ENCODE data around the gene CA4.

The CA4 gene

DNA sequence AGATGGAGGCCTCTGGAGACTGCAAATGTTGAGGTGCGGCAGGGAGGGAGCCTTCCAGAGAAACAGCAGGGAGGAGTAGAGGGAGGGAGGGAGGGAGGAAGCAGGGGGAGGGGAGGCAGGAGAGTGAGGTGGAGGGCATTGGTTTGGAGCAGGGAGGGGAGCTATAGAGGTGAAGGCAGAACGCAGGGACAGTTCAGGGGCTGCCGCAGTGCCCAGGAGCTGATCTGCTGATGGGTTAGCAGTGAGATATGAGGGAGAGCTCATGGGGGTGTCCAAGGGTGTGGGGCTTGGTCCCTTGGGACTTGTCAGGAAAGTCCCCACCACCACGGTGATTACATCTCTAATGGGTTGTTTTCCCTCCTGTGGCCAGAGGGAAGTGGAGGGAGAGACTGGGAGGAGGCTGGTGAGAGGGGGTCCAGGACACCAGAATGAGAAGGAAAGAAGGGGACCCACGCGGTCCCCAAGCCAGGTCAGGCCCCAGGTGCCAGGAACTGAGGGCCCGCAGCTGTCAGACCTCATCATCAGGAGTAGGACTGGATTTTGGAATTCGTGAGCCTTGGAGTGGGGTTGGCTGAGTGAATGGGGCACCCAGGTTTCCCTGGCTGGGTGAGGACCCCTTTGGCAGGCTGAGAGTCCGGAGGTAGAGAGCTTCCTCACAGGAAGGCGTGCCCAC lies 11.2 kb downstream of the CA4 start:
- no peak overlapping the region for H3K4ac ChIP-seq (ENCODE audit: low read depth in 1 of 2, low read length in 2 of 2)
- H3K4me1 ChIP-seq (ENCODE audit: control insufficient read depth, insufficient read depth, low read depth, low read length) = peaks cover 10% of the 10 kb centered on the region
- no peak overlapping the region for H3K9ac ChIP-seq (ENCODE audit: low read length)
- H3K4me2 ChIP-seq (ENCODE audit: low read length, poor library complexity, severe bottlenecking) = no peak overlapping the region
- no peak for DNase-seq
- no peak overlapping the region for H3K18ac ChIP-seq (ENCODE audit: low read depth in 1 of 2, low read length in 2 of 2)
- no peak overlapping the region for H2BK120ac ChIP-seq (ENCODE audit: low read depth, low read length)
- peaks cover 51 to 68% of the 10 kb centered on the region in 2 experiments for H3K27me3 ChIP-seq (ENCODE audit: control insufficient read depth in 1 of 2, insufficient read depth in 1 of 2, low read length in 2 of 2)
- H3K9me3 ChIP-seq (ENCODE audit: control insufficient read depth, low read length) = no peaks in the 10 kb centered on the region
- H3K14ac ChIP-seq (ENCODE audit: low read length in 2 of 2) = no peak overlapping the region
- H3K36me3 ChIP-seq (ENCODE audit: control insufficient read depth in 1 of 2, insufficient read depth in 2 of 2, low read depth in 1 of 2, low read length in 2 of 2) = no peaks in the 10 kb centered on the region
- WGBS = 58% methylated on average over 10 of the region's 10 CpGs
- H2BK12ac ChIP-seq (ENCODE audit: low read length in 2 of 2) = no peak overlapping the region
- H3K79me1 ChIP-seq (replicated peaks; ENCODE audit: low read length, poor library complexity, severe bottlenecking) = no peaks in the 10 kb centered on the region
- no peak overlapping the region for H3K27ac ChIP-seq (ENCODE audit: low read length, poor library complexity, severe bottlenecking)
- no peak overlapping the region for H2AFZ ChIP-seq (ENCODE audit: low read depth, low read length)
- no peak overlapping the region for H2AK5ac ChIP-seq (ENCODE audit: low read length, severe bottlenecking)
- no peak overlapping the region for H4K8ac ChIP-seq (ENCODE audit: low read length)
- no peak overlapping the region for H3K4me3 ChIP-seq (ENCODE audit: insufficient read depth in 1 of 2, low read depth in 1 of 2, low read length in 2 of 2)
- no peak overlapping the region for H3K23ac ChIP-seq (ENCODE audit: low read length in 2 of 2)
- peak overlapping the region; percentile 34 for H2BK15ac ChIP-seq (ENCODE audit: low read depth, poor library complexity, severe bottlenecking)
- no peak overlapping the region for H2BK5ac ChIP-seq (ENCODE audit: low read depth, low read length, poor library complexity, severe bottlenecking)
- H4K91ac ChIP-seq (ENCODE audit: low read length) = no peak overlapping the region

GRCh38 chr17:60161598-60162330 lies 12.0 kb downstream of the CA4 start:
- Histone ChIP-seq H3K23ac (ENCODE audit: low read length in 2 of 2) (no peak overlapping the region), H3K27me3 (ENCODE audit: control insufficient read depth in 1 of 2, insufficient read depth in 1 of 2, low read length in 2 of 2) (peaks cover 43 to 70% of the 10 kb centered on the region in 2 experiments), H3K9me3 (ENCODE audit: control insufficient read depth, low read length) (no peaks in the 10 kb centered on the region), H2BK12ac (ENCODE audit: low read length in 2 of 2) (no peak overlapping the region), H2AK5ac (ENCODE audit: low read length, severe bottlenecking) (no peak overlapping the region), H4K91ac (ENCODE audit: low read length) (no peak overlapping the region), H2BK120ac (ENCODE audit: low read depth, low read length) (no peak overlapping the region), H4K8ac (ENCODE audit: low read length) (no peak overlapping the region), H2AFZ (ENCODE audit: low read depth, low read length) (no peak overlapping the region), H3K4ac (ENCODE audit: low read depth in 1 of 2, low read length in 2 of 2) (no peak overlapping the region), H2BK5ac (ENCODE audit: low read depth, low read length, poor library complexity, severe bottlenecking) (no peak overlapping the region), H3K4me3 (ENCODE audit: insufficient read depth in 1 of 2, low read depth in 1 of 2, low read length in 2 of 2) (no peak overlapping the region), H2BK15ac (ENCODE audit: low read depth, poor library complexity, severe bottlenecking) (peak overlapping the region; percentile 17), H3K36me3 (ENCODE audit: control insufficient read depth in 1 of 2, insufficient read depth in 2 of 2, low read depth in 1 of 2, low read length in 2 of 2) (no peaks in the 10 kb centered on the region), H3K79me1 (replicated peaks; ENCODE audit: low read length, poor library complexity, severe bottlenecking) (no peaks in the 10 kb centered on the region), H3K14ac (ENCODE audit: low read length in 2 of 2) (no peak overlapping the region), H3K27ac (ENCODE audit: low read length, poor library complexity, severe bottlenecking) (no peak overlapping the region), H3K9ac (ENCODE audit: low read length) (no peak overlapping the region), H3K18ac (ENCODE audit: low read depth in 1 of 2, low read length in 2 of 2) (peak overlapping the region in 1 of 2 experiments; percentile 32), H3K4me1 (ENCODE audit: control insufficient read depth, insufficient read depth, low read depth, low read length) (peaks cover 12% of the 10 kb centered on the region), H3K4me2 (ENCODE audit: low read length, poor library complexity, severe bottlenecking) (no peak overlapping the region)
- DNase-seq = no peak
- WGBS = 52% methylated on average over 15 of the region's 17 CpGs

DNA sequence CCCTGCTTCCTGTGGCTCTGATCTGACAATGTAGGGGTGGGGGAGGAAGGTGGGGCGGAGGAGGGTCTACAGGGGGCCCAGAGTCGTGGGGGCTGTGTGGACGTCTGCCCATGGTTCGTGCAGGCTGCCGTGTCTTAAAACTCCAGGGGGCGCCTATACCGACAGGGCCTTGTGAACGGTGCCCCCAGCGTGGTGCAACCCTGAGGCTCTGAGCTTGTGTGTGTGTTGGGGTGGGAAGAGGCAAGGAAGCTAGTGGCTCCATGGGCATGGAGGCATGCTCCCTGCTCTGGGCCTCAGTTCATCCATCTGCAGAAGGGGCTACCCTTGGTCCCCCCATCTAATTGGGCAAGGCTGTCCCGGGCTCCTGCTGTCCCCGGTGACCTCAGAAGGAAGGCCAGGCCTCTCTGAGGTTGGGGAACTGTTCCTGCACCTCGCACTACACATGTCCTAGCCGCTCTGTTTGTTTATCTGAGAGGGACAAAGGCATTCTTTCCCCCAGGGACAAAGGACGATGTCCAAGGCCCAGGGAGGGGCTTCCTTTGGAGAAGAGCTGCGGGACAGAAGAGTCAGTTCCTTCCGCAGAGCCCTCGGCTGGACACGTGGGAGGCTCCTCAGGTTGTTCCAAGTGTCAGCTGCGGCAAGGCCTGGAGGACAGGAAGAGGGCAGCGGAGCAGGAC lies 13.5 kb downstream of the CA4 start:
- H3K14ac ChIP-seq (ENCODE audit: low read length in 2 of 2) = no peak overlapping the region
- H3K23ac ChIP-seq (ENCODE audit: low read length in 2 of 2) = no peak overlapping the region
- peaks cover 33 to 66% of the 10 kb centered on the region in 2 experiments for H3K27me3 ChIP-seq (ENCODE audit: control insufficient read depth in 1 of 2, insufficient read depth in 1 of 2, low read length in 2 of 2)
- H3K4me2 ChIP-seq (ENCODE audit: low read length, poor library complexity, severe bottlenecking) = no peak overlapping the region
- H3K27ac ChIP-seq (ENCODE audit: low read length, poor library complexity, severe bottlenecking) = no peak overlapping the region
- no peak overlapping the region for H3K4ac ChIP-seq (ENCODE audit: low read depth in 1 of 2, low read length in 2 of 2)
- no peak overlapping the region for H2BK15ac ChIP-seq (ENCODE audit: low read depth, poor library complexity, severe bottlenecking)
- H3K9me3 ChIP-seq (ENCODE audit: control insufficient read depth, low read length) = no peaks in the 10 kb centered on the region
- H2AFZ ChIP-seq (ENCODE audit: low read depth, low read length) = no peak overlapping the region
- no peak overlapping the region for H2AK5ac ChIP-seq (ENCODE audit: low read length, severe bottlenecking)
- 55% methylated on average over 19 of the region's 20 CpGs for whole genome bisulfite sequencing
- no peak overlapping the region for H2BK5ac ChIP-seq (ENCODE audit: low read depth, low read length, poor library complexity, severe bottlenecking)
- peak overlapping the region; percentile 18 for H4K91ac ChIP-seq (ENCODE audit: low read length)
- H3K36me3 ChIP-seq (ENCODE audit: control insufficient read depth in 1 of 2, insufficient read depth in 2 of 2, low read depth in 1 of 2, low read length in 2 of 2) = no peaks in the 10 kb centered on the region
- peaks cover 12% of the 10 kb centered on the region for H3K4me1 ChIP-seq (ENCODE audit: control insufficient read depth, insufficient read depth, low read depth, low read length)
- no peak for DNase-seq
- no peak overlapping the region for H4K8ac ChIP-seq (ENCODE audit: low read length)
- H2BK12ac ChIP-seq (ENCODE audit: low read length in 2 of 2) = no peak overlapping the region
- no peaks in the 10 kb centered on the region for H3K79me1 ChIP-seq (replicated peaks; ENCODE audit: low read length, poor library complexity, severe bottlenecking)
- H2BK120ac ChIP-seq (ENCODE audit: low read depth, low read length) = no peak overlapping the region
- no peak overlapping the region for H3K9ac ChIP-seq (ENCODE audit: low read length)
- no peak overlapping the region for H3K18ac ChIP-seq (ENCODE audit: low read depth in 1 of 2, low read length in 2 of 2)
- no peak overlapping the region for H3K4me3 ChIP-seq (ENCODE audit: insufficient read depth in 1 of 2, low read depth in 1 of 2, low read length in 2 of 2)

GRCh38 chr17:60164164-60164563 lies 14.4 kb downstream of the CA4 start:
- WGBS = 96% methylated on average over 6 of the region's 6 CpGs
- H3K36me3 ChIP-seq (ENCODE audit: control insufficient read depth in 1 of 2, insufficient read depth in 2 of 2, low read depth in 1 of 2, low read length in 2 of 2) = no peaks in the 10 kb centered on the region
- H2BK120ac ChIP-seq (ENCODE audit: low read depth, low read length) = no peak overlapping the region
- H3K79me1 ChIP-seq (replicated peaks; ENCODE audit: low read length, poor library complexity, severe bottlenecking) = no peaks in the 10 kb centered on the region
- H2BK5ac ChIP-seq (ENCODE audit: low read depth, low read length, poor library complexity, severe bottlenecking) = no peak overlapping the region
- peaks cover 7% of the 10 kb centered on the region for H3K4me1 ChIP-seq (ENCODE audit: control insufficient read depth, insufficient read depth, low read depth, low read length)
- H3K4ac ChIP-seq (ENCODE audit: low read depth in 1 of 2, low read length in 2 of 2) = no peak overlapping the region
- H2BK15ac ChIP-seq (ENCODE audit: low read depth, poor library complexity, severe bottlenecking) = no peak overlapping the region
- no peak overlapping the region for H4K8ac ChIP-seq (ENCODE audit: low read length)
- H3K9ac ChIP-seq (ENCODE audit: low read length) = no peak overlapping the region
- no peak overlapping the region for H3K4me3 ChIP-seq (ENCODE audit: insufficient read depth in 1 of 2, low read depth in 1 of 2, low read length in 2 of 2)
- no peak overlapping the region for H3K4me2 ChIP-seq (ENCODE audit: low read length, poor library complexity, severe bottlenecking)
- no peak overlapping the region for H3K23ac ChIP-seq (ENCODE audit: low read length in 2 of 2)
- H3K9me3 ChIP-seq (ENCODE audit: control insufficient read depth, low read length) = no peaks in the 10 kb centered on the region
- no peak overlapping the region for H2AFZ ChIP-seq (ENCODE audit: low read depth, low read length)
- no peak for DNase-seq
- H2AK5ac ChIP-seq (ENCODE audit: low read length, severe bottlenecking) = no peak overlapping the region
- no peak overlapping the region for H3K14ac ChIP-seq (ENCODE audit: low read length in 2 of 2)
- peaks cover 30 to 57% of the 10 kb centered on the region in 2 experiments for H3K27me3 ChIP-seq (ENCODE audit: control insufficient read depth in 1 of 2, insufficient read depth in 1 of 2, low read length in 2 of 2)
- no peak overlapping the region for H3K27ac ChIP-seq (ENCODE audit: low read length, poor library complexity, severe bottlenecking)
- H4K91ac ChIP-seq (ENCODE audit: low read length) = no peak overlapping the region
- no peak overlapping the region for H3K18ac ChIP-seq (ENCODE audit: low read depth in 1 of 2, low read length in 2 of 2)
- H2BK12ac ChIP-seq (ENCODE audit: low read length in 2 of 2) = no peak overlapping the region
